HCEC 1CT (cell line): ENCODE data around the gene HAUS7.

Experiments used
- DNase-seq: peaks from one replicate; pipeline ENCODE4 v3.0.0-alpha.2; 2017

The HAUS7 gene

DNA sequence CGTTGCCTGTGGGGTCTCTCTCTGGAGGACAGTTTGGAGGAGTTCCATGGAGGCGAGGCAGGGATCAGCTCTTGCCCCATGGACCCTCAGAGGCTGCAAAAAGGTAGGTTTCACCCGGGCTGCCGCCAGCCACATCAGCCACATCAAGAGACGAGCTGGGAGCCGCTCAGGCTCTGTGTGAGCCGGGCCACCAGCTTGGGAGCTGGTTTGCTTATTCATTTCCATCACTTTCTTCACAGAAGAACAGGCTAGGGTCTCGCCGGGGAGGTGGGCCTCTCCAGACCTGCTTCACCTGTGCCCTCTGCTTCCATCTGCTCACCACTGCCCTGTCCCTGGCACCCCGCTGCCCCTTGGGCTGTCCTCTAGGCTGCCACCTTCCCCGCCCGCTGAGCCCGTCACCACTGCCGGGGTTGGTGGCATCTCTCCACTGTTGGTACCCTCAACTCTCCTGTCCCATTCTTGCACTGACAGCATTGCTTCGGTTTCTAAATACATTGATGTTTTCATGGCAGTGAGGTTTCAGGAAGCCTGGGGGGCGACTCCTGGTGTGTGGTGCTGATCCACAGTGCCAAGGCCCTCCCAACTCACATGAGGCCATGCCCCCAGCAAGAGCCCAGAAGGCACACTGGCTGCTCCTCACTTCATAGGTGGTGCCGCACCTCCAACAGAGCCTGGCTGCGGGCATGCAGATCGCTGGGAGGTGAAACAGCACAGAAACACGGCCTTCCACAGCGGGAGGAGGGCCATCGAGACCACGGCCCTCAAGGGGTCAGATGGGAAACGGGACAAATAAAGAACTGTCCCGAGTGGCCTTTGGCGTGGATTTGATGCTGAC is 20.0 kb downstream of the HAUS7 start:
- no peak for DNase-seq

DNA sequence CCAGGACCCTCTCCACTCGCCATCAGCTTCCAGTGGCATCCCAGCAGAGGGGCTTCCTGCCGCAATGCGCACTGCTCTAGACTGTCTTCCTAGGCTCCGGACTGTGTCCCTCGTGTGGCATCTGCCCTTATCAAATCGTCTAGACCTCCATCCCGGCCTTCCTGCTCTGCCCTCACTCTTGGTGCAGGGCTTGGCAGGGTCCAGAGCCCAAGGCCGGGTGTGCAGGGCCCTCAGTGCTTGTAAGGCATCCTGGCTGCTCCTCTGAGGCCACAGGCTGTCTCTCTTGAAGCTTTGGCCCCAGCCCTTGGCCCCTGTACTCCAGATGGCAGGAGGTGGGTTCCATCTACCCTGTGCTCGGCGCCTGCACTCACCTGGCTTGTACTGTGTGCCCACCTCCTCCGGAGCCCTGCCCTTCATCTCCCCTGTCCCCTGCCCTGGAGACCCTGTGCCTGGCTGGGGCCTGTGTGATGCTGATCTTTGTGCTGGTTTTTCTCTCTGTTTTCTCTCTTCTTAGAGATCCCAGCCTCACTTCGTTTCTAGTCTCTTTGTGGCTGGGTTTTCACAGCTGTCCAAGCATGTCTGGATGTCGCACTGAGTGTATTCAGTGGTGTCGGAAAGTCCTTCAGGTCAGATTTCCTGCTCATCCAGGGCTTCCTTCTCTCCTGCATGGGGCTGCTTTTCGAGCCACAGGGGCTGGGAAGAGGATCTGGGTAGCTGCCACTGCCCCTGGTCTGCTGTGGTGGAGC is 20.8 kb downstream of the HAUS7 start:
- no peak for DNase-seq

DNA sequence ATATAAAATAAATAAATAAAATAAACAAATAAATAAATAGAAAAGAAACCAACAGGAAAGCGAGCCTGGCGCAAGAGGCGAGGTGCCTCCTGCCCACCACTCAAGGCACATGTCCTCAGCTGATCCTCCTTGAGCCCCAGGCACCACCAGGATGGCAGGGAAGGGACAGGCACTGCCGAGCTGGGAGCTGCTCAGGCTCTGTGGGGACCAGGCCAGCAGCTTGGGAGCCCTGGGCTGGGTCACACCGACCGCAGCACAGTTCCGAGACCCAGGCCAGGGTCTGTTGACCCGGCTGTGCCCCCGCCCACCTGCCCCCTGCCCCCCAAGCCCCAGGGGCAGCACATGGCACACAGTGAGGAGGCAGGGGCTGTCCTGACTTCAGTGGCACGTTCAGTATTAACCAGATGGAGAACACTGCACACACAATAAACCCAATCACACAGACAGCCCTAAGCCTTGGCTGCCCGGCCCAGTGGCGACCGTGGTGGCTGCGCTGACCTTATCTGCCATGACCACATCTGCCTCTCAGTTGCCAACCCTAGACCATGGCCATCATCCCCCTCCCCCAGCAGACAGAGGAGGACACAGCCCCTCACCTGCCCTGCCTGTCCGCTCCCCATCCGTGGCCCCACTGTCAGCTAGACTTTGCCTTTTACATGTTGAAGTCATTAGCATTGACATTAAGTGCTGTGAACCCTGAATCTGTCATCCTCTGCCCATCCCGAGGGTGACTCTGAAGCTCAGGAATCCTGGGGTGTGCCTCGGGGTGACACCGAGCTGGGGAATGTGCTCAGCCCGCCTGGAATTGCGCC is 21.6 kb downstream of the HAUS7 start:
- no peak for DNase-seq

DNA sequence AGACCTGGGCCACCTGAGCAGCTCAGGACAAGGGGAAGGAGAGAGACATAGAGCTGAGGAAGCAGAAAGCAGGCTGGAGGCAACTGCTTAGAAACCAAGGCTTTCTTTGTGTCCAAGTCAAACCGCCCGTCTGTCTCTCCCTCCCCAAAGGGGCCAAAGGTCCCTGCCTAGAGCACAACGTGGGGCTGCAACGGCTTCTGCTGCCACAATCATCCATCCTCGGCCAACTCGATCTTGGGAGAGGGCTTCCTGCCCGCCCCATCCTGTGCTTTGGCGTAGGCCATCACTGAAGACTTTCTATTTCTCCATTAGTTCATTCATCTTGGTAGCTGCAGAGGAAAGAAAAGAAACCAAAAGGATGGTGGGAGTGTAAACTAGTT is 22.8 kb downstream of the HAUS7 start:
- no peak for DNase-seq

DNA sequence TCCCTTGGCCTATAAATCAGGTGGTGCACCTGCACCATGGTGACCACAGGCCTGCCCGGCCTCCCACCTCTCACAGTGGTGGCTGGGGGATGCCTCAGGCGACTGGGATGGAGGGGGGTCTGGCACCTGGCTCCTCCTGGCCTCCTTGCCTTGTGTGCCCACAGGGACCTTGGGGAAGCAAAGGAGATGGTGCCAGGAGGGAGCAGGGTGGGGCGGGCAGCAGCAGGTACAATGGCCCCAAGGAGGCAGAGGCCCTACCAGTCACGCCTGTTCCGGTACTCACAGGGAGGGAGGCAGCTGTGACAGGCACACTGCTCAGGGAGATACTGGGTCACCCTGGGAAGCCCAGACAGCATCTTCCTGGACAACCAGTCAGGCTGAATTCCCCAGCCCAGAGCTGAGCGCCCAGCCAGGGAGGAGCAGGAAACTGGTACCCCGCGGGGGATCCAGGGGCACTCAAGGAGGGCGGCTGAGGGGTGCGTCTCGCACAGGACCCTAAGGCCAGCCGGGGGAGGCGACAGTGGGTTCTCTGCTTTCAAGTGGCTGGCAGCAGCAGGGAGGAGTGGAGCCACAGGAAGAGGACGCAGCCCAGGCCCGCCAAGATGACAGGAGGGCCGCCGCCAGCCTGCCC is 23.3 kb downstream of the HAUS7 start:
- no peak for DNase-seq

DNA sequence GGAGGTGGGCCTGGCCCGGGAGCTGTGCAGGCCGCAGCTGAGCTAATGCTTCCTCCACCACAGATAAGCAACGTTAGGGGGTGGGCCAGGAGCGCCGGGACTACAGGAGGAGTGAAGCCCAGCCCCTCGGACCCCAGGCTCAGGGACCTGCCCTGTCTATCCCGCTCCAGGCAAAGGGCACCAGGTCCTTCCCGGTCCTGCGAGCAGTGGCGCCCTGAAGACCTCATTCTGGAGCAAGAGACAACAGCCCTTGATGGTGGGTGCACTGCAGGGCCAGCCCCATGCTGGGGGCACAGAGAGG is 23.8 kb downstream of the HAUS7 start:
- DNase-seq: no peak

DNA sequence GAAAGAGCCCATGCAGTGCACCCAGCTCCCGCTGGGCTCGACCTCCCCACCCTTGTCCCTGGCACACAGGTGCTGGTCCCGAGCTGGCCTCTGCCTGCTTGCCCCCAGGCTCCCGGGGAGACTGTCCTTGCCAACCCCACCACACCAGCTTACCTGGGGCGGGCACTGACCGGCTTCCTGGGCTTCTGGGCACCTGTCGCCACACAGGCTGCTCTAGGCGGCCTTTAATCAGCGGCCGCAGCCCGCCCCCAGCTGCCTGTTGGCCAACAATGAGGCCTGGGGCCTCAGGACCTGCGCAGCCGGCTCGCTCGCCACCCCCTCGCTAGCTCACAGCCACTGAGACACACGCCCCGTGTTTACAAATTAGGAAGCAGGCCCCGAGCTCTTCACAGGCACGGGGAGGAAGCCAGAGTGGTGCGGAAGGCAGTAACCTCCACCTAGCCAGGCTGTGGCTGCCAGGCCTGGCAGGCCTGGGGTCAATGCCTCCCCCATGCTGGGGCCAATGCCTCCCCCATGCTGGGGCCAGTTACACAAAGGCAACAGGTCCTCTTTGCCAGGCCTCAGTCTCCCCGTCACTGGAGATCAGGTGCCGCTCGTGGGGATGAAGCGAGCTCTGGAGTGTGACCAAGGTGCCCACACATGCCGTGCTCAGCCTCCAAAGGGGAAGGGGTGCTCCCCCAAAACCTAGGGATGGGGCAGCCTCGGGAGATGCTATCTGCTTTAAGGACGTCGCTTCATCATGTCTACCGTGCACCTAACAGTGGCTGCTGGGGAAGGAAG is 24.3 kb downstream of the HAUS7 start, which contains the start of gene TREX2:
TSS of gene TREX2 (minus strand) at position 201 of the 780 bp plus-strand sequence. CDS start 626 bp downstream, outside the sequence.
- DNase-seq: no peak

DNA sequence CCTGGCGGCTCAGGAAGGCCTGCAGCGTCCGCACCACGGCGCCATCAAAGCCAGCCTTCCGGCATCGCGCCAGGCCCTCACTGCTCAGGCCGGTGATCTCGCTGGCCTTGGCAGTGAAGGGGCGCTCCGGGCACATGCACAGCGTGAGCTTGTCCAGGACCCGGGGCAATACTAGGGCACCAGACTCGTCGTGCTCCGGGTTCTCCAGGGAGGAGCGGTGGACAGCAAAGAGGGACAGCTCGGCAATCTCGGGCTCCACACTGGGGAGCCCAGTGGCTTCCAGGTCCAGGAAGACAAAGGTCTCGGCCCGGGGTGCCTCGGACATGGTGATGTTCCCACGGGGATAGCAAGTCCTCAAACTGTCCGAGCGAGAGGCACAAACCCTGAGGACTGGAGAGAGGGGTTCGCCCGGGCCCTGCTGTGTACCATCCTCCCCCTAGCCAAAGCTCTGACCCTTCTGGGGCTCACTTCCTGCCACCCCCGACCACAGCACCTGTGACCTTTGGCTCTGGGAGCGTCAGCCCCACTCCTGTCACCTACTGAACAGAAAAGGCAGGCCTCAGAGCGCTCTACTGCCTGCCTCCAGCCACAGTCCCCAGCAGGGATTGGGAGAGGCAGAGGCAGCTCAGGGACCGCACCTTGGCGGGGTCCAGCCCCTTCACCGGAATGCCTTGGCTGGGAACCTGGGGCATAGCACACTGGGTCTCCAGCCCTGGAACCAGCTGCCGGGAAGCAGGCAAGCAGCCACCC is 25.1 kb downstream of the HAUS7 start:
- DNase-seq: no peak

DNA sequence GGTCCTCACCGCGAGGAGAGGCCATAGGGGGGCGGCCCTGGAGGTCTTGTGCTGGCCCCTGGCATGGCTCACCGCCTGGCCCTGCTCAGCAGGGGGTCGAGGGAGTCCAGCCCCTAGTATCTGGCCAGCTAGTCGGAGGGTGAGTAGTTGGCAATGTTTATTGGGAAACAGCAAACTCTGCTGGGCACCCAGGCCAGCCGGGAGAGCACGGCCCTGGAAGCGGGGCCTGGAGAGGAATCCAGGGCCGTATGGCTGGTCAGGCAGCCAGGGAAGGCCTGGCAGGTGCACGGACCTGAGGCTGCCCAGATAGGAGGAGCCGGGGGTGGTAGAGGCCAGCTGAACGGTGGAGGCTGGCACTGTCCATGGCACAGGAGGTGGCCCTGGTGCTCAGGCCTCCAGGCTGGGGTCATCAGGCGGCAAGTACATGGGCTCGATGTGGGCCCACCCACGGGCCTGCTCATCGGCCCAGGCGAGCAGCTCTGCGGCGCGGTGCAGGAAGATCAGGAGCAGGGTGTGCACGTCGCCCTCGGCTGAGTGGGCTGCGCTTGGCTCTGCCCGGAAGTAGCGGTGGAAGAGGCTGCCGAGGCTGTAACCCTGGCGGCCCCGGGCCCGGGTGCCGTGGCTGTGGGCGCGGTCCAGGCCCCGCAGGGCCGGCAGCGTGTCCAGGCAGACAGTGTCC is 25.9 kb downstream of the HAUS7 start:
- DNase-seq: no peak

DNA sequence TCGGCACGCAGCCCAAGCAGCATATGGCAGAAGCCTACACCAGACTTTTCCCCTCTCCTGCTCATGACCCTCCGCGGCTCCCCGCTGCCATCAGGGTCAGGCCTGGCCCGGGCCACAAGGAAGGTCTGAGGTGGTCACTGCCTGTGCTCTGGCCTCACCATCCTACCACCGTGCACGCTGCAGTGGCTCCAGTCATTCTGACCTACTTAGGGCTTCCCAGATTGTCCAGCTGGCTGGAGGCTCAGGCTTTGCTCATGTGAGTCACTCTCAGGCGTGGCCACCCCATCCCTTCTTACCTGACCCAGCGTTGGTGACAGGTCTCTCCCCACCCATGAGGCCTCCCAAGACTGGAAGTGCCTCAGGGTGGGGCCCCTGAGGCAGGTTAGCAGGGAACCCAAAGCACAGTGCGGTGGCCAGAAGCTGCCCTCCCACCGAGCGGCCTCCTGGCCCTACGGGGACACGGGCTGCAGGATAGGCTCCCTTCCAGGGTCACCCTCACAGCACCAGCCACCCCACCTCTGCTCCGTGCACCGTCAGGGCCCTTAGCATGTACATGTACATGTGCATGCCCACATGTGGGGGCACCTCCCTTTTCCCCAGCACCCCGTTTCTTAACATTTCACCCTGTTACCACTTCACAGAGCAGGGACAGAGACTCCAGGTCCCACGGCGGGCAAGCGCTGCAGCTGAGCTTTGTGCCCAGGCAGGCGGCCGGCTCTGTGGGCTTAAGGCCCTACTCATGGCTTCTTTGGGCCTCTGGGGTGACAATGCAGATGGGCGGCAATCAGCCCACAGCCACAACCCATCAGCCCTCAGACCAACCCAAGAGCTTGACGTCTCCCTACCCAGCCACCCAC is 26.7 kb downstream of the HAUS7 start:
- no peak for DNase-seq

DNA sequence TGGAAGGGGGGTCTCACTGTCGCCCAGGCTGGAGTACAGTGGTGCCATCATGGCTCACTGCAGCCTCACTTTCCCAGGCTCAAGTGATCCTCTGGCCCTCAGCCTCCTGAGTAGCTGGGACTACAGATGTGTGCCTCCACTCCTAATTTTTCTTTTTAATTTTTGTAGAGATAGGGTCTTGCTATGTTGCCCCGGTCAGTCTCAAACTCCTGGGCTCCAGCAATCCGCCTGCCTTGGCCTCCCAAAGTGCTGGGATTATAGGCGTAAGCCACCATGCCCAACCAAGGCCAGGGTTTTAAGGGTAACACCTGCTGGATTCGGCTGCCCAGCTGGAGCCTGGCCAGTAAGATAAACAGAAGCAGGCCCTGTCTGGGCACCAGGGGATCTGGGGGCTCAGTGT is 27.9 kb downstream of the HAUS7 start:
- DNase-seq: no peak

DNA sequence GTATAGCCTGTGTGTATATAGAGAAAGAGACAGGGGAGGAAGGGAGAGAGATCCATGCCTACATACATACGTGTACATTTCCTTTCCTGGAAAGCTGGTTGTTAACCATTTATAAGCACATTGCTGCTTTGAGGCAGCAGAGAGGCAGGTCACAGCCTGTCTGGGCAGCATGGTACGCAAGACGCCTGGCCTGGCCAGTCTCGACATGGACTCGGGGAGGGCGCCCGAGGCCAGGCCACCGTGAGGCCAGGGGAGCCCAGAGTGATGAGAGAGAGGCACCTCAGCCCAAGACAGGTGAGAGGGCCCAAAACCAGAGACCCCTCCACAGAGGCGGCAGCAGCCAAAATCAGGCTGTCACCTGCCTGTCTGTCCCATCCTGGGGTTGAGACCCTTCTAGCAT is 28.4 kb downstream of the HAUS7 start:
- DNase-seq: no peak

DNA sequence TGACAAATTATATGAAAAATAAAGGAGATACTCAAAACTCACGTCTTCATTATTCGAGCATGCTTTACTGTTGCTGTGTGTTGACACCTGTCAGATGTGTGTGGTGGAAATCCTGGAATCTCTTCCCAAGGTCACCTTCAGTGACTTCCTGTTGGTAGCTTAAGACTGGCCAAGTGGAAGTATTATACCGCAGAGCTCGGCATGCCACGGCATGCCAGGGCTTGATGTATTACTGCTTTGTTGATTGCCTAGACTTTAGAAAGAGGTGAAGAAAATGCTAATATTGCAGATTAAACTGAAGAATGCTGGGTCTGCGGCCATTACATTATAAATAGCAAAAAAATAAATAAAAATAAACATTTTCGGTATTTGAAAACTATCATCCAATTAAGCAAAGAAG is 29.1 kb downstream of the HAUS7 start:
- no peak for DNase-seq

DNA sequence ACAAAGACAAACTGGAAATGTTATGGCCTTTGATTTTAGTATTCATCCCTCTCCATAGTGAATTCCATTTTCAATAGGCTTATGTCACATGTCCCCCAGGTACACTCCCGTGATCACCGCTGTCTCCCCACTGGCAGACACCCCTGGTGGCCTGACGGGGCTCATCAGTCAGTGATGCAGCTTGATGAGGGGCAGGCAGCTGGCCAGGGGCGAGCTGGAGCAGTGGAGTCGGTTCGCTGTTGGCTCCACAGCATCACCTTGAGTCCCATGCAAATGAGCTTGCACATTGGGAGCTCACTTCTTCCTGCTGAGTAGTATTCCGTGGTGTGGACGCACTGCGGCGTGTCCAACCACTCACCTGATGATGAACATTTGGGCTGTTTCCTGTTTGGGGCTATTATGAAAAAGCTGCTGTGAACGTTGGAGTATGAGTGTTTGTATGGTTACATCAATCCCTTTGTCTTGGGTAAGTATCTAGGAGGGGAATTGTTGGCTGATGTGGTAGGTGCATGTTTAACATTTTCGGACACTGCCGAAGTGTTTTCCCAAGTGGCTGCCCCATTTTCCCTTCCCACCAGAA is 29.7 kb downstream of the HAUS7 start:
- DNase-seq: no peak

DNA sequence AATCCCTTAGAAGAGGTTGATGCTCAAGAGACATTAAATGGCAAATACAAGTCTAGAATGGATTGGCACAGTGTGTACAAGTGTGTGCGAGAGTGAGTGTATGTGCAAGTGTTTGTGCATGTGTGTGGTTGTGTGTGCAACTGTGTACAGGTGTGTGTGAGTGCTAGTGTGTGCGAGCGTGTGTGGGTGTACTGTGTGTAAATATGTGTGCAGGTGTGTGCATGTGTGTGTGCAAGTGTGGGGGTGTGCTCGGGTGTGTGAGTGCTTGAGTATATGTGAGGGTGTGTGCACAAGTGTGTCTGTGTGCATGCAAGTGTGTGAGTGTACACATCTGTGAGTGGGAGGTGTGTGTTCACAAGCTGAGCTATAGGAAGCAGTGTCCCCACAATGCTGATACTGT is 30.4 kb downstream of the HAUS7 start:
- no peak for DNase-seq

DNA sequence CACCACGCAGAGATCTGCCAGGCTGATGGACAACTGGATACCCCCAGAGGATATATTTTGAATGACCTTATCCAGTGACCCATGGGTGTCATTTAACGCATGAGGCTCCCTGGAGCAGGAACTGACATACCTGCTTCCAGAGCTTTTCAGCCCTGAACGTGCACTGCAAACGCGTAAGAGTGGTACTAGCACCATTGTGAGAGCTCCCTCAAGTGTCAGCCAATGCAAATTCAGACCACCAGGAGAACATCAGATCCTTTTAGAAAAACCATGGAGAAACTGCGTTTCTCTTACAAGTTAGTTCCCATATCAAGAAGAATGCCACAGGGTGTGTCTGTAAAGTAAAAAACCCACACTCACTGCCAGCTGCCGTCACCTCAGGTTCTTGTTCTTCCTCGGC is 31.8 kb downstream of the HAUS7 start:
- DNase-seq: peak; percentile 8

DNA sequence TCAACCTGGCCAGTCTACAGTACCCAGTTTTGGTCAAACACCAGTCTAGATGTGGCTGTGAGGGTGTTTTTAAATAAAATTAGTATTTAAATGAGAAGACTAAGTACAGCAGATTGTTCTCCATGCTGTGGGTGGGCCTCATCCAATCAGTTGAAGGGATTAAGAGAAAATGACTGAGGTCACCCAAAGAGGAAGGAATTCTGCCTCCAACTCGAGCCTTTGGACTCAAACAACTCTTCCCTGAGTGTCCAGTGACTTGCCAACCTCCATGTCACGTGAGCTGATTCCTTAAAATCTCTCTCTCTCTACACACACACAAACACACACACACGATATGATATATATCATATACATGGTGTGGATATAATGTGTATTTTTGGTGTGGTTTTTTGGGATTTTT is 34.5 kb downstream of the HAUS7 start:
- no peak for DNase-seq

DNA sequence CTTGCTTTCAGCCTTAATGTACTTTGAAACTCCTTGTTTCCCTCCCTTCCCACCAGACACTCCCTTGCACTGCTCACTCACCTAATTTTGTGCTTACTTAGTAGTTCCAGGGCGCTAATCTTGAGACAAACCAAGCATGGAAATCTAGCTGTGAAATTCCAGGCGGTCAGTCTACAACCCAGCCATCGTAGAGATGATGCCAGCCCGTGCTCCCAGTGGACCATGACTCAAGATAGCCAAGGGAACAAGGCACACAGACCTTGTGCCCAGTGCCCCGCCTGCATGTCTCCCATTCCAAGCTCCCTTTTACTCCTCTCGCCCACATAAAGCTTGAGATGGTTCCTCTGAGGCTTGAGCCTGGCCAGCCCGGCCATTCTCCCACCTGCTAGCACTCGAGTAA is 35.6 kb downstream of the HAUS7 start:
- no peak for DNase-seq

DNA sequence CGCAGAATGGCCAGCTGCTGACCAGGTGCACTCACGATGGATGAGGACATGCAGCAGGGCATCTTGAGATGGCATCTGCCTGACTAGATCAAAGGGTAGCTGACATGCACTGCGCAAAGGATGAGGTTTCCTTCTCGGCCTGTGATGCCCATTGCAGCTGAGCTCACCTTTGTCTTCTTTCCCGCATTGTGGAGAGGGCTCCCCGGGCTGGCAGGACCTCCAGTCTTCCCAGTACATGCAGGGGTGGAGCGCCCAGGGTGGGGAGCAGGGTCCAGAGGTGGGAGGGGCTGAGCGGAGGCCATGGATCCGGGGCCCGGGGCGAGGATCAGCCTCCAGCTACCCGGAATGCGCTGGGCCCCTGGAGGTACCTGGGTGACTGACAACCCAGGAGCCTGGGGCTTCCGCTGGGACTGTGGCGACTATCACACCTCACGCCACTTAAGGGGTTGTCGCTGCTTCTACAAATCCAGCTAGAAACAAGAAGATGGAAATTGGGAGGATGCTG is 36.5 kb downstream of the HAUS7 start:
- no peak for DNase-seq
